SU-DHL-6 (cell line): Measurements from ENCODE around the gene SYT4.

Source experiments
- H2AFZ ChIP-seq: fragments of 200-600 bp; sonication (generic); 2 replicates; pipeline ENCODE4 v1.6.1; 2014; ENCODE audit warnings: low read depth, mild to moderate bottlenecking, moderate library complexity, mixed read lengths, antibody characterized with exemption, low read length; ENCODE audit not compliant: severe bottlenecking
- H3F3A ChIP-seq: fragments of 200-600 bp; shearing (Covaris generic); 2 replicates; pipeline ENCODE4 v1.6.0; 2016; ENCODE audit warnings: antibody characterized with exemption, mild to moderate bottlenecking; ENCODE audit not compliant: insufficient read depth
- H3K27ac ChIP-seq: fragments of 200-600 bp; sonication (generic); 2 replicates; pipeline ENCODE4 v1.5.1; 2016; ENCODE audit warnings: low read depth, mild to moderate bottlenecking, low read length, moderate library complexity, mixed read lengths
- H3K27me3 ChIP-seq: fragments of 200-600 bp; sonication (generic), shearing (Covaris generic); 2 replicates; pipeline ENCODE4 v1.6.0; 2014; ENCODE audit warnings: mild to moderate bottlenecking, low read length
- H3K36me3 ChIP-seq: fragments of 200-600 bp; sonication (generic); 2 replicates; pipeline ENCODE4 v1.6.1; 2014; ENCODE audit warnings: mild to moderate bottlenecking, low read length, mixed read lengths
- H3K4me2 ChIP-seq: fragments of 300-600, 200-600 bp; shearing (Covaris generic), sonication (generic); 2 replicates; pipeline ENCODE4 v1.6.0; 2014; ENCODE audit warnings: low read length, low read depth, mild to moderate bottlenecking; ENCODE audit not compliant: poor library complexity, severe bottlenecking
- H3K4me3 ChIP-seq: fragments of 200-600 bp; sonication (generic); 2 replicates; pipeline ENCODE4 v1.5.1; 2014; ENCODE audit warnings: antibody characterized with exemption, low read length, mild to moderate bottlenecking, mixed read lengths; ENCODE audit not compliant: insufficient read depth, poor library complexity, severe bottlenecking
- H3K79me2 ChIP-seq: fragments of 200-600 bp; sonication (generic); 2 replicates; pipeline ENCODE4 v1.6.1; 2014; ENCODE audit warnings: mild to moderate bottlenecking, low read length, moderate library complexity; ENCODE audit not compliant: insufficient read depth
- H3K9ac ChIP-seq: fragments of 200-600 bp; sonication (generic); 2 replicates; pipeline ENCODE4 v1.7.0; 2014; ENCODE audit warnings: mild to moderate bottlenecking, low read length
- H3K9me2 ChIP-seq: fragments of 200-600 bp; sonication (generic); replicated peaks from 2 replicates; pipeline ENCODE4 v1.6.1; 2014; ENCODE audit warnings: low read length; ENCODE audit not compliant: insufficient read depth
- H3K9me3 ChIP-seq: fragments of 200-600 bp; sonication (generic); 2 replicates; pipeline ENCODE4 v1.6.1; 2014; ENCODE audit warnings: low read length, mixed read lengths; ENCODE audit not compliant: insufficient read depth
- H4K20me1 ChIP-seq: fragments of 200-600 bp; sonication (generic); 2 replicates; pipeline ENCODE4 v1.6.1; 2014; ENCODE audit warnings: low read depth, mild to moderate bottlenecking, antibody characterized with exemption, low read length, moderate library complexity, mixed read lengths
- CTCF ChIP-seq: fragments of 200-600 bp; sonication (generic); IDR thresholded peaks from one replicate; pipeline ENCODE4 v1.5.1; 2017; ENCODE audit warnings: antibody characterized with exemption, mild to moderate bottlenecking, low read length, moderate library complexity; ENCODE audit not compliant: insufficient read depth, poor library complexity, severe bottlenecking
- EZH2phosphoT487 ChIP-seq: fragments of 200-600 bp; sonication (generic), shearing (Covaris generic); conservative IDR thresholded peaks from 2 replicates; pipeline ENCODE4 v1.6.1; 2018; ENCODE audit warnings: mild to moderate bottlenecking, antibody characterized with exemption, low read length, moderate library complexity, mixed read lengths

SYT4 gene, protein sequence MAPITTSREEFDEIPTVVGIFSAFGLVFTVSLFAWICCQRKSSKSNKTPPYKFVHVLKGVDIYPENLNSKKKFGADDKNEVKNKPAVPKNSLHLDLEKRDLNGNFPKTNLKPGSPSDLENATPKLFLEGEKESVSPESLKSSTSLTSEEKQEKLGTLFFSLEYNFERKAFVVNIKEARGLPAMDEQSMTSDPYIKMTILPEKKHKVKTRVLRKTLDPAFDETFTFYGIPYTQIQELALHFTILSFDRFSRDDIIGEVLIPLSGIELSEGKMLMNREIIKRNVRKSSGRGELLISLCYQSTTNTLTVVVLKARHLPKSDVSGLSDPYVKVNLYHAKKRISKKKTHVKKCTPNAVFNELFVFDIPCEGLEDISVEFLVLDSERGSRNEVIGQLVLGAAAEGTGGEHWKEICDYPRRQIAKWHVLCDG

DNA sequence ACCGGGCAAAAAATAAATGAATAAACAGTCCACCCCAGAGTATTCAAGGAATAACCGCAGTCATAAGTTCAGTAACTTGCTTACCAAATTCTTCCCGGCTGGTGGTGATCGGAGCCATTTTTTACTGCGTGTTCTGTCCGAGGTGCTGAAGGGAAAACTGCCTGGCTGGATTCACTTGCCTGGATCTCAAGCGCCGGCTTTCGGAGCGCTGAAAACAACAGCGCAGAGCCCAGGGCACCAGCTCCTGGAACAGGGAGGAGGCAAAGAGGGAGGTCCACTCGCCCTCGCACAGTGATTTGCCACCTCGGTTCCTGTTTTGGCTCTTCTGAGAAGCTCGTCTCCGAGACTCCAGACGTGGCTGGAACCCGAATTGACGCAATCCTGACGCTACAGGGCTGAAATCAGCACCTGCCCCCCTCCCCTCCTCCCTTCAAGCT is at the start of gene SYT4:
TSS of gene SYT4 (minus strand) at position 327 of the 437 bp plus-strand sequence. CDS start at position 118, 209 bp downstream.
- TF ChIP-seq CTCF (no peak), EZH2phosphoT487 (no peak)

DNA sequence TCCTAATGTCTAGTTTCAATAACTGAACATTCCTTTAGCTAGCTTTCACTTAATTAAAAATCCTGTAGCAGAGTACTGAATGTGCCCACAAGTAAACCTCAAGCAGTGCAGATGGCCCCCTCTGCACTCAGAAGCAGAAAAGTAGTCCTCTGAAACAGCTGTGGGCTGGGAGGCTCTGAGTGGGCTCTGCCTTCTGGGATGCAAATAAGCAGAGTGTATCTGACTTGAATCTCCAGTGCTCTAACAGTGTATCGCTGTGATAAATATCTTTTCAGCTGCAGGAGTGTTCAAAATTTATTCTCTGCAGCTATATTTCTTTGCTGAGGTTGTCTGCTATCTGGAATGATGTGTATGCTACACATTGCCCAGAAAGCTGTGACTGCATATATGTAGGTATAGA is 44.8 kb upstream of the SYT4 start:
- H3K27me3 ChIP-seq, result no peaks in the 10 kb centered on the region
- no peak overlapping the region for H3K27ac ChIP-seq
- H3K9me2 ChIP-seq, result no peaks in the 10 kb centered on the region
- H3K4me3 ChIP-seq, result no peak overlapping the region
- H4K20me1 ChIP-seq, result no peaks in the 10 kb centered on the region
- no peak overlapping the region for H3K4me2 ChIP-seq
- H3F3A ChIP-seq, result no peaks in the 10 kb centered on the region
- H2AFZ ChIP-seq, result no peak overlapping the region
- no peak overlapping the region for H3K9ac ChIP-seq
- H3K36me3 ChIP-seq, result no peaks in the 10 kb centered on the region
- H3K9me3 ChIP-seq, result no peaks in the 10 kb centered on the region
- TF ChIP-seq EZH2phosphoT487 (no peak), CTCF (no peak)
- H3K79me2 ChIP-seq, result no peaks in the 10 kb centered on the region

More for the DNA sequence above, at the start of gene SYT4:
- H3K9me2 ChIP-seq, result no peaks in the 10 kb centered on the region
- no peak within 1 kb of the TSS for H3K4me3 ChIP-seq
- H3K4me2 ChIP-seq, result no peak within 1 kb of the TSS
- no peaks in the 10 kb centered on the region for H3K27me3 ChIP-seq
- H3K79me2 ChIP-seq, result no peaks in the 10 kb centered on the region
- no peaks in the 10 kb centered on the region for H4K20me1 ChIP-seq
- H3K36me3 ChIP-seq, result no peaks in the 10 kb centered on the region
- no peak within 1 kb of the TSS for H2AFZ ChIP-seq
- no peak within 1 kb of the TSS for H3K9ac ChIP-seq
- no peaks in the 10 kb centered on the region for H3F3A ChIP-seq
- no peak within 1 kb of the TSS for H3K27ac ChIP-seq
- H3K9me3 ChIP-seq, result no peaks in the 10 kb centered on the region

GRCh38 chr18:43314941-43315340 is 37.7 kb upstream of the SYT4 start:
- TF ChIP-seq EZH2phosphoT487 (no peak), CTCF (no peak)
- Histone ChIP-seq H3K9ac (no peak overlapping the region), H3K4me3 (no peak overlapping the region), H3K4me2 (no peak overlapping the region), H2AFZ (no peak overlapping the region), H3K9me2 (peaks cover 4% of the 10 kb centered on the region; the same call in 1 of the 2 replicates), H4K20me1 (no peaks in the 10 kb centered on the region), H3K36me3 (no peaks in the 10 kb centered on the region), H3K27ac (no peak overlapping the region), H3K79me2 (no peaks in the 10 kb centered on the region), H3K9me3 (no peaks in the 10 kb centered on the region), H3K27me3 (no peaks in the 10 kb centered on the region), H3F3A (no peaks in the 10 kb centered on the region)
